ENCODE results near the gene MEGF8.

Gene MEGF8

DNA sequence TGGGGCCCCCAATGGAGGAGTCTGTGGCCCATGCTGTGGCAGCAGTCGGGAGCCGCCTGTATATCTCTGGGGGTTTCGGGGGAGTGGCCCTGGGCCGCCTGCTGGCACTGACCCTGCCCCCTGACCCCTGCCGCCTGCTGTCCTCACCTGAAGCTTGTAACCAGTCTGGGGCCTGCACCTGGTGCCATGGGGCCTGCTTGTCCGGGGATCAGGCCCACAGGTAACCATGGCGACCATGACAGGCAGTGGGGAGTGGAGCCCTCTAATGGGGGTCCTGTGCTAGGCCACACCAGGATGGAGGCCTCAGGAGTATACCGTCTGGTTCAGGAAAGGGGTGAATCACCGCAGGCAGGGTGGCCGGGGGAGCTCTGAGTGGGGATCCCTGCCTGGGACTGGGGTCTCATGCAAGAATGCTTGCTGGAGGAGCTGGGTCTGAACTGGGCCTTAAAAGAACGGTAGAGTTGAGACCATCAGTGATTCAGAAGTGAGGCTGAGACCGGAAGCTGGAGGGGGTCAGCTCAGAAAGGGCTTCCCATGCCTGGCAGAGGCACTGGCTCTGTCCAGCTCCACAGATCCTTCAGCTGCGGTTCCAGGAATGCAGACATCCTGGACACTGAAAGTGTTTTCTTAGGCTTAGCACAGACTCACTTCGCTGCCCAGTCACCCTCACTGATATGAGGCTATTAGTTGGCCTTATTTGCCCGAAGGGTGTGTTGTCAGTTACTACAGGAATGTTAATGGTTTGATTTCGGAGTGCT, 35.5 kb downstream of the MEGF8 start:
- DNase-seq: no peak

DNA sequence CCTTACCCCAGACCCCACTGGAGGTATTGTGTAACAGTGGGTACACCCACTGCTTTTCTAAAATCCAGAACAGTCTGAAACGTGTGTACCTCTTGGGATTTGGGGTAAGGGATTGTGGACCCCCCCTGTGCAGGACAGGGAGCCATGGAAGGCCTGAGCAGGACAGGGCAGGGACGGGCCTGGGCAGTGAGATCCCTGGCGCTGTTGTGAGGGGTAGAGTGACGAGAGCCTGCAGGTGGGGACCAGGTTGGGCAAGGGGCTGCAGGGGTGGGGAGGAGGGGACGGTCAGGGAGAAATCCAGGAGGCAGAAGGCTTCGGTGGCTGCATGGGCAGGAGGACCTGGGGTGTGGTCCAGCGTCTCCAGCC, 36.1 kb downstream of the MEGF8 start:
- no peak for DNase-seq

- no peak for DNase-seq
These were observed 36.9 kb downstream of the MEGF8 start for GRCh38 chr19:42362342-42362741.

- DNase-seq: no peak
These were observed 37.5 kb downstream of the MEGF8 start for GRCh38 chr19:42362891-42363440.

GRCh38 chr19:42363614-42364346, 38.3 kb downstream of the MEGF8 start:
- DNase-seq: no peak

GRCh38 chr19:42366673-42367072, 41.2 kb downstream of the MEGF8 start:
- DNase-seq: no peak

GRCh38 chr19:42367929-42368328, 42.5 kb downstream of the MEGF8 start:
- DNase-seq: no peak

DNA sequence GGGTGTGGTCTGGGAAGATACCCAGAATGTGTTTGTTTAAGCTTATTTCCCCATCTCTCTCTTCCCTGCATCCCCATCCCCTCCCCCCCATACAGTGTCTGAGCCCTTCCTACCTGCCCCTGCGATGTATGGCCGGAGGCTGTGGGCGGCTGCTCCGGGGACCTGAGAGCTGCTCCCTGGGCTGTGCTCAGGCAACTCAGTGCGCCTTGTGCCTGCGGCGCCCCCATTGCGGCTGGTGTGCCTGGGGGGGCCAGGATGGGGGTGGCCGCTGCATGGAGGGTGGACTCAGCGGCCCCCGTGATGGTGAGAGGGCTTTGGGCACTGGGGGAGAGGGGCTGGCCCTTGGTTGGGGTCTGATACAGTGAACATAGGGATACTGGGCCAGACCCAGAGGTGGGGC, 42.9 kb downstream of the MEGF8 start:
- DNase-seq: no peak

DNA sequence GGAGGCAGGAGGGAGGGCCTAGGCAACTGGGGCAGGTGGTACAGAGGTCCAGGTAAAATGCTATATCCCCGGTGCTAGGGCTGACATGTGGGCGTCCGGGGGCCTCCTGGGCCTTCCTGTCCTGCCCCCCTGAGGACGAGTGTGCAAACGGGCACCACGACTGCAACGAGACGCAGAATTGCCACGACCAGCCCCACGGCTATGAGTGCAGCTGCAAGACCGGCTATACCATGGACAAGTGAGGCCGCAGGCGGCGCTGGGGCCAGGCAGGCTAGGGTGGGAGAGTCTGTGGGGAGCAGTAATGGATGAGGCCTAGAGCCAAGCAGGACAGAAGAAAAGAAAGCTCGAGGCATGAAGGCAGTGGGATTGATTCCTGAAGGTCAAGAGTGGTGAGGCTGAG, 43.3 kb downstream of the MEGF8 start:
- no peak for DNase-seq

DNA sequence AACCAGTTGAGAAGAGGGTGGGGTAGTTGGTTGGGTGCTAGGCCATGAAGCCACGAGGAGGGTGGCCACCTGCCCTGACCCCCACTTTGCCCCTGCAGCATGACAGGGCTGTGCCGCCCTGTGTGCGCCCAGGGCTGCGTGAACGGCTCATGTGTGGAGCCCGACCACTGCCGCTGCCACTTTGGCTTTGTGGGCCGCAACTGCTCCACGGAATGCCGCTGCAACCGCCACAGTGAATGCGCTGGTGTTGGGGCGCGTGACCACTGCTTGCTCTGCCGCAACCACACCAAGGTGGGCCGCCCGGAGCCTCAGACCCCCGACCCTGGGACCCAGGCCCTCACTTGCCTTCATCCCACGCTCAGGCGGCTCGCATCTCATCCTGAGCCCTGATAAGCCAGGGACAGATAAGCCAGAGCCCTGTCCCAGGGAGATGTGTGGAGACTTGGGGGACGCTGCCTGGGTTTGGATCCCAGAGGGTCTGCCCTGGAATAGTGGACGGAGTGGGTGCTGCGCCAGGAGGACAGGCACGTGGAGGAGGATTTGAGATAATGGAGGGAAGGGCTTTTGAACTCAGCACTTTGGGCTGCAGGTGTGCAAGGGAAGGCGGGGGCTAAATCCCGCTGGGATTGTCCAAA, 44.1 kb downstream of the MEGF8 start:
- DNase-seq: no peak

DNA sequence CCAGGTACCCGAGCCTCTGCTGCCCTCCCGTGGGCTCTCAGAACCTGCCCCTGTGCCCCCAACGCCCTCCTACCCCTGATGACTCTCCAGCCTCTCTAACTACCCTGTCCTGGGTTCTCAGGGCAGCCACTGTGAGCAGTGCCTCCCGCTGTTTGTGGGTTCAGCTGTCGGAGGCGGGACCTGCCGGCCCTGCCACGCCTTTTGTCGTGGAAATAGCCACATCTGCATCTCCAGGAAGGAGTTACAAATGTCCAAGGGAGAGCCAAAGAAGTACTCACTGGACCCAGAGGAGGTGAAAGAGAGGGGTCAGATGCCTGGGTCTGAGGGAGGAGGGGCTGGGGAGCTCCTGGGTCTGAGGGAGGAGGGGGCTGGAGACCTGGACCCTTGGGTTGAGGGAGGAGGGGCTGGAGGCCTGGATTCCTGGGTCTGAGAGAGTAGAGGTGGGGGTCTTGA, 44.7 kb downstream of the MEGF8 start:
- DNase-seq: no peak

- DNase-seq: no peak
These were observed 45.3 kb downstream of the MEGF8 start for GRCh38 chr19:42370626-42371175.

GRCh38 chr19:42374826-42375376, 49.5 kb downstream of the MEGF8 start:
- DNase-seq: no peak

DNA sequence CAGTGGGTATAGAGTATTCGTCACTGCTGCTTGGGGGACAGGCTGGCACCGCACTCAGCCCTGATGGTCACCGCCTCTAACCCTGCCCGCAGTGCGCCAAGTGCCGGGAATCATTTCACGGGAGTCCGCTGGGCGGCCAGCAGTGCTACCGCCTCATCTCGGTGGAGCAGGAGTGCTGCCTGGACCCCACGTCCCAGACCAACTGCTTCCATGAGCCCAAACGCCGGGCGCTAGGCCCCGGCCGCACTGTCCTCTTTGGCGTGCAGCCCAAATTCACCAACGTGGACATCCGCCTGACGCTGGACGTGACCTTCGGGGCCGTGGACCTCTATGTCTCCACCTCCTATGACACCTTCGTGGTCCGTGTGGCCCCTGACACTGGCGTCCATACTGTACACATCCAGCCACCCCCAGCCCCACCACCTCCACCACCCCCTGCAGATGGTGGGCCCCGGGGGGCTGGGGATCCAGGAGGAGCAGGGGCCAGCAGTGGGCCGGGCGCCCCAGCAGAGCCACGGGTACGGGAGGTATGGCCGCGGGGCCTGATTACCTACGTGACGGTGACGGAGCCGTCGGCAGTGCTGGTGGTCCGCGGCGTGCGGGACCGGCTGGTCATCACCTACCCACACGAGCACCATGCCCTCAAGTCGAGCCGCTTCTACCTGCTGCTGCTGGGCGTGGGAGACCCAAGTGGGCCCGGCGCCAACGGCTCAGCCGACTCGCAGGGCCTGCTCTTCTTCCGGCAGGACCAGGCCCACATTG, 50.2 kb downstream of the MEGF8 start:
- no peak for DNase-seq

- no peak for DNase-seq
These were observed 50.7 kb downstream of the MEGF8 start for GRCh38 chr19:42376177-42376555.

DNA sequence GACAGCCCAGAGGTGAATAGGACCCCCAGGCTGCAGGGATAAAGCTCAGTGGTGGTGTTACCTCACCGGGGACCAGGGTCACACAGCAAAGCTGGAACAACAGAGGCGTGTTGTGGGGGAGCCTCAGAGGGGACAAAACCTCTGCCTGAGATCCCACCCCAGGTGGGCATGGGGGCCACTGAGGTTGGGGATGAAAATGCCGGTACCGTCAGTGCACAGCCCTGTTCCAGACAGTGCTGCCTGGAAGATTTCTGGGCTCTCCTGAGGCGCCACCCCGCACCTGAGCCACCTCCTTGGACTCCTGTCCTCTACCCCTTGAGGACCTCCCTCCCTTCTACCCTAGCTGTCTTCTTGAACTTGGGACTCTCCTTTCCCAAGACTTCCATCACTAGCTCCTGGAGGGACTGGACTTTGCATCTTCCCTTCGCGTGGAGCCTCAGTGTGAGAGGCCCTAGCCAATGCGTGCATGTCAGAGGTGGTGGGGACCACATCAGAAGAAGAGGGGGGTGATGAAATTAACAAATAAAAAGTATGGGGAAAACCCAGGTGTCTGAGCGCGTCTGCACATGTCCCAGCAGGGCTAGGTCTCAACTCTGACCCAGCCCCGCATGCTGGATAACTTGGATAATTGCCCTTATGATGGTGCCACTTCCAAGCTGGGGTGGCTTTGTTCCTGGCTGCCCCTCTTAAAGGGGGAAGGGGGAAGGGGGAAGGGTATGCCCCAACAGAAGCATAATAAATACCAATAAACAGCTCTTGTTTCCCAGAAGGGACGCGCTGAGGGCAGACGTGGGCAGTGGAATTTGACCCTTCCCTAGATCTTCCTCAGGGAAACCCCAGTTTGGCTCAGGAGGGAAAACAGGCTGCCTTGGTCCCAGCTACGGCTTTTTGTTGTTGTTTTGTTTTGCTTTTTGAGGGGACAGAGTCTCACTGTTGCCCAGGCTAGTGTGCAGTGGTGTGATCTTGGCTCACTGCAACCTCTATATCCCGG, 53.1 kb downstream of the MEGF8 start:
- DNase-seq: no peak

- DNase-seq: no peak
These were observed 54.7 kb downstream of the MEGF8 start for GRCh38 chr19:42380155-42380554.

DNA sequence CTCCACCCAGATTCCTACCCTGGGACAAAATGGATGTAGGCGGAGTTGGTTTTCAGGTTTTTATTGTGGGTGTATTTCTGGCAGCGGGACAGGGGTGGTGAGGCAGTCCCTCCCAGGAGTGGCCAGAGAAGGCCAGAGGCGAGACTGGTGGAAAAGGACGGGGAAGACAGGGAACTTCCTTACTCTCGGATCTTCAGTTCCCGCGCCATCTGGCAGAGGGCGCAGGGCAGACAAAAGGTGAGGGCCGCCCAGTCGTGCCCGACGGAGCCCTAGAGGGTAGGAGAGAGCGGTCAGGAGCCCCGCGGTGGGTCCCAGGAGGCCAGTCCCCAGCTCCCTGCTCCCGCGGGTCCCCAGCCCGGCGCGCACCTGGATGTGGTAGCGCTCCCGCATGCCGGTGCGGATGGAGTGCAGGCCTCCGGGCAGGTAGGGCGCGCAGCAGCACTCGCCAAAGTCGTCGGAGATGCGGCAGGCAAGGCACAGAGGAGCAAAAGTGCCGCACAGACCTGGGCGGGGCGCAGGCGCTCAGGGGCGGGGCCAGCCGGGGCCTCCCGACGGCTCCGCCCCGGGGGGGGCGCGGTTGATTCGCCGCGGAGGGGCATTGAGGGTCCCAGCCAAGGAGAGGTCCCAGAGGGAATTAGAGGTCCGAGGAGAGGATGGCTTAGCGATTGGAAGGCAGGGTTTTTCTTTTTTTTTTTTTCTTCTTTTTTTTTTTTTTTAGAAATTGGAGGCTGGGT, 61.7 kb downstream of the MEGF8 start:
- DNase-seq: peak; percentile 69

DNA sequence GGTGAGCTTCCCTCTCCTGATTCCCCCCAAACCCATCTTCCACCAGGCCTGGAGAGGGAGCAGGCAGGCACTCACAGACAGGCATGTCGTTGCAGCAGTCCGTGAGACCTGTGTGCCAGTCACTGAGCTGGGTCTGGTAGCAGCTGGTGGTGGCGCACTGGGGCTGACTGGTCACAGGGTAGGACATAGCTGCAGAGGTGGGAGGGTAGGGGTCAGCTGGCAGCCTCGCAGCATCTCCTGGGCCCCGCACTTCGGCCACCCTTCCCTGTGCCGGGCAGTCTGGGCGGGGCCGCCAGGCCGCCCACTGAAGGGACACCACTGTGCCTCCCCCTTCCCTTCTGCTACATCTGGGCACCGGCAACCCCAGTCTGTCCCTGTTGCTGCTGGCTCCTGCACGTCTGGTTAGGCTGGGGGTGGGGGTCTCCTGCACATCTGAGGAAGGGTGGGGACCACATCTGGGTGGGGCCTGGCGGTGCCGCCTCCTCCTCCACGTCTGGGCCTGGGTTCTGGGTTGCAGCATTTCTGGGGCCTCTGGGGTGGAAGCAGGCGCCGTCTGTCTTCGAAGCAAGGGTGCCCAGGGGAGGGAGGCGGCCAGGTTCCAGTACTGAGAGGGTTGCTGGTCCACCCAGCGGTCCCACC, 63.5 kb downstream of the MEGF8 start:
- DNase-seq: no peak

DNA sequence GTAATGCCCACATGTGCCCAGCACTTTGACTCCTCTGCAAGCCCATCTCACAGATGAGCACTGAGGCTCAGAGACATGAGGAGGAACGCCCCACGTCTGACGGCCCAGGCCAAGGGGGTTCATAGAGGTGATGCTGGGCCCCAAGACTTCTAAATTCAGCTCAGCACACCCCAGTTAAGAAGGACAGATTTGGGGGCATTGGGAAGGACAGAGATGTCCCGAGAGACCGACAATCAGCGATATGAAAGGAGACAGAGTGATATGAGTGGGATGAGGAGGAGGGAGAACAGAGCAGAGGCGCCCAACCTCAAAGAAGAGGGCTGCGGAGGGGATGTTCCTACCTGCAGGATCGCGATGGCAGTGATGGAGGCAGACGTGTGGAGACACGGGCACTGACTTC, 64.5 kb downstream of the MEGF8 start, which contains the start of gene CNFN:
CNFN (minus strand) TSS at position 399 of the 400 bp plus-strand sequence. CDS start 1,260 bp downstream, outside the sequence.
- DNase-seq: no peak
